GM18502 (cell line): ENCODE measurements around the gene UQCC5.

Source experiments
- ATAC-seq: cut with Tn5 transposase; IDR thresholded peaks from one replicate; pipeline ENCODE4 v1.9.1; 2021; ENCODE audit warnings: mild to moderate bottlenecking; ENCODE audit not compliant: unreplicated experiment, poor library complexity

UQCC5 gene

DNA sequence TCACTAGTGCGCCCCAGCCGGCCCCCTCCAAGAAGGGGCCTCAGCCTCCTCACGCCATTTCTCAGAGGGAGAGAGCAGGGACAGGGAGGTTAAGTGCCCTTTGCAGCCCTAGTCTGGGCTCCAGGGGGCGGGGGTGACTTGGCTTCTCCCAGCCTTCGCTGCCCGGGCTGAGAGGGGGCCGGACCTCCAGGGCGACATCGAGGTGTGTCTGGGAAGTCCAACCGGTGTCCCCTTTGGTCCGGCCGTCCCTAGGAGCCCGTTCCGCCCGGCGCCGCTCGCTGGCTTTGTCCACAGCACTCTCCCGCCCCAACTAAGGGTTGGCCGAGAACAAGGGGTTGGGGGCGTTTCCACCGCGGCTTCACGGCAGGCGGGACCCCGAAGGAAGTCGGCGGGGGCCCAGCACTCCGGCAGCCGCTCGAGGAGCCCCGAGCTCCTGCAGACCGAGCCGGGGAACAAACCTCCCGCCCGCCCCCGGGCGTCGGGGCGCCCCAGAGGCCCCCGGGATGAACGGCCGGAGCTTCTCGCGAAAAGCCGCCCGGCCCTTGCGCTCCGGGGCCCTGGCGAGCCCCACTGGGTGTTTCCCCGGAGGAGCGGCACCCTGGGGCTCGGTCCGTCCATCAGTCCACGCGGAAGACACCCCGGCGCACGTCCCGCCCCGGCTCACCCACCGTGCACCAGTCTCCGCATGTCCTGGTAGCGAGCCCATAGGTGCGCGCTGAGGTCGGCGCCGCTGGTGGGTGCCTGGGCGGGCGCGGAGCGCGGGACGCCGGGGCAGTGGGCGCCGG is 3.4 kb upstream of the UQCC5 start:
- peak; percentile 5 for ATAC-seq

- peak; percentile 47 for ATAC-seq
Measured at GRCh38 chr3:52533623-52534280, 2.7 kb upstream of the UQCC5 start, which contains the start of gene NT5DC2. Gene NT5DC2, minus strand, starts transcription at chr3:52533857. Its CDS starts 120 bp downstream, at chr3:52533737.

DNA sequence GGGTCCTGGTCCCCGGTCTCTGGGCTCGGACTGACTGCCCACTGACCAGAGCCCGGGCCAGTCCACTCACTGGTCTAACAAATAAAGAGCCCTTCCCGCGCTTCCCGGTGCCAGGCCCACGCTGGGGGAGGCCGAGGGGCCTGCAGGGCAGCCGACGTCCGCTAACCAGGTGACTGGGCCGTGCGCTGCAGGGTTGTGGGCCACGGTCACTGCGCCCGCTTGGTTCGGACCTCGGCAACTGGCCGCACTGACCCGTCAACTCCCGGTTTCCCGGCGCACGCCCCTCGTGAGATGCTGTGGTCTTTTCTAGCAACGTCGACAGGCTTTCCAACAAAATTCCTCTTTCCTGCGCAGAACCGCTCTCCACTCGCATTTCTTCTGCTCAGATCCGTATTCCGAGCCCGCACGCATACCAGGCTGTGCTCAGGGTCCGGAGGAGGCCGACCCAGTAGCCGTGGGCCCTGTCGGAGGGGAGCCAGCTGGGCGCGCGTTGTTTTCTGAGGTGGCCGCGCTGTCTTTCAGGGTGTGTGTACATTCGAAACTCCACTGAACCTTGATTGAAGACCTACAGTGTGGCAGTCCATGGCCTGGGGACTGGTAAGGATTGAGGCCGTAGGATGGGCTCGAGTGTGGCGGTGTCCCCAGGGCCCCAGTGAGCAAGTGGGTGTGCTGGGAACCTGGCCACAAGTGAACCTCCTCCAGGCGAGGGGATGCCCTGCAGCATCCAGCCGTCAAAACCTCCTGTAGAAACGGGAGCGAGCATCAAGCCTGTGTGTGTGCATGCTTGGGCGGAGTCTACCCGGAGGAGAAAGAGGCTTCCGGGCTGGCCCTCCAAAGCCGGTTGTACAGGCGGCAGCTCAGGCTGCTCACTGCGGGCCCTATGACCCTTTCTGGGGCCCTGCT is 1.9 kb upstream of the UQCC5 start:
- ATAC-seq, result no peak

GRCh38 chr3:52535411-52536111 is 844 bp upstream of the UQCC5 start:
- no peak for ATAC-seq

DNA sequence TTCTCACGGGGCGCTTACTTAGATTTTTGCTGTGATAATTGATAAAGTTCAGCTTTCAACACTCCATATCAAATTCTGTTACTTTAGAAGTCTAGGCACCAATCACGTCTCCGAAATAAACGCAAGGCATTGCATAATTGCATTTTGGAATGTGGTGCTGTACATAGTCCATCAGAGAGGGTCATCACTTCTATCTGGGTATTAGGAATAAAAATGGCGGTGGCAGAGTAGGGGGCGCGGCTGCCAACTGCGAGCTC is 365 bp upstream of the UQCC5 start:
- no peak for ATAC-seq

GRCh38 chr3:52537165-52537620 is 788 bp downstream of the UQCC5 start:
- ATAC-seq, result no peak

GRCh38 chr3:52537726-52538421 is 1.5 kb downstream of the UQCC5 start:
- no peak for ATAC-seq

DNA sequence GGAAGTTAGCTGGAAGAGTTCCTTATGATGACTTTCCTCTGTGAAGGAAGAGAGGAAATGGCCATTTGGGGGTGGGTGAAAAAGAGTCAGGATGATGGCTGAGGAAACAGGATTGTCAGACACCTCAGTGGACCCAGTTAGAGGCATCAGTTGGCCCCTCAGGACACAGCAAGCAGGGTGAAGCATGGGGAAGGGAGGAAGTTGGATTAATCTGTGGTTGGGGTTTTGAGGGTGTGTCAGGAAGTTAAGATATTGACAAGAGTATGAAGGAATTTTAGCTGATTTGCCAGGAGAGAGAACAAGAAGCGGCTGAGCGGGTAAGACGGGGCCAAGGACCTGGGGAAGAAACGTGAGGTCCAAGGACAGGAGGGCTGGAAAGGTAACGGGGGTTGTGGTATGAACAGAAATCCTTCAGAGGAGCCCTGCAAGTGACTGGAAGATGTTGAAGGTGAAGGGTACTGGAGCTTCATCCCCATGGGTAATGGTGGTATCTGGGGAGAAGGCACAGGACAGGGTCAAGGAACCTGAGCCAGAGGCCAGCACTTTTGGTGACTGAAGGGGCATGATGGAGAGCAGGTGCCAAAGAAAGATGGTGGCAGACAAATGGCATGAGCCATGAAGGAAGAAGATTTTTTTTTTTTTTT is 2.7 kb downstream of the UQCC5 start:
- ATAC-seq, result no peak

DNA sequence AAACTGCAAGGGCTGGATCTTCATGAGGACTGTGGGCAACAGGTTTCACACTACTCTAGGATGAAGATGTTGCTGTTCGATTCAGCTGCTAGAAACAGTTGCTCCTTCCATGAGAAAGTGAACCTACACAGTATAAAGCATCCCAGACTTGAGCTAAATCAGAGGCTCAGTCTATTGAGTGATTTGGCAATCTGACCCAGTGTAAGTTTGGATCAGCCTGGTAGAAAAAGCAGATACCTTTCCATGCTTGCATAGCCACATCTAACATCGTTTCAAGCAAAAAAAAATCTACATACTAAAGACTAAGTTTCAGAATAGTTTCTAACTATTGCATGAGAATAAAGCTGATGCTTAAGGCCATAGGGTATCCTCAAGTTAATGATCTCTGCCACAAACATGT is 4.6 kb downstream of the UQCC5 start:
- no peak for ATAC-seq

DNA sequence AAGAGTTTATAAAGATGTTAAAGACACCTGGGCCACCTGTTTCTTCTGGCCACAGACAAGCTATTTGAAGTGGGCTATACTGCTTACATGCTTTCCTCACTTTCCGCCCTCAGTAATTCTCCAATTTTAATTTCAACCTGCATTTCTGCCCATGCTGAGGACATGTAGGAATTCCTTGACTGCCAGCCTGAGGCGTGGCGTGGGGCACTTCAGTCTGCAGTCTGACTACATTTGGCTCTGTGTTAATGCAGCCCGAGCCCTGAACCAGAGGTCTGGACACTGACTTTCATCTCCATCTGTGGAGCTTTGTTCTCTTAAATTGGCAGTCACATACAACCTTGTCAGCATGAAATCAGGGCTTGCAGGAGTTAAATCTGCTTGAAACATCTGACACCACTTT is 8.5 kb downstream of the UQCC5 start:
- ATAC-seq, result no peak

- no peak for ATAC-seq
Measured at GRCh38 chr3:52546111-52546901, 9.9 kb downstream of the UQCC5 start.

DNA sequence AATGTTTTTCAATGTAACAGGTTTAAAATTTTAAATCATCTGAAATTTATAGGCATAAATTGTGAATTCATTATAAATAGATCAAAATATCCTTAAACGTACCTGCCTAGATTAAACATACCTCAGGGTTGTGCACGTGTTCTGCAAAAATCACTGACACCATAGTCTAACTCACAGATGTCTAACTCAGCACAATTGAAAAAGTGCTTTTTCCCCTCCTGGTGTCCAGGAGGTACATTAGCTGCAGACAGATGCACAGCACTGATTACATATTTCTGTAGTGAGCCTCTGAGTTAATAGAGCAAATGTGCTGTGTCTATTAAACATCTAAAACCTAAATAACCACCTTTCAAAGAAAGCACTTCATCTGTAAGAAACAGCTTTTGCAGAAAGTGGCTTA is 10.7 kb downstream of the UQCC5 start:
- ATAC-seq, result no peak

DNA sequence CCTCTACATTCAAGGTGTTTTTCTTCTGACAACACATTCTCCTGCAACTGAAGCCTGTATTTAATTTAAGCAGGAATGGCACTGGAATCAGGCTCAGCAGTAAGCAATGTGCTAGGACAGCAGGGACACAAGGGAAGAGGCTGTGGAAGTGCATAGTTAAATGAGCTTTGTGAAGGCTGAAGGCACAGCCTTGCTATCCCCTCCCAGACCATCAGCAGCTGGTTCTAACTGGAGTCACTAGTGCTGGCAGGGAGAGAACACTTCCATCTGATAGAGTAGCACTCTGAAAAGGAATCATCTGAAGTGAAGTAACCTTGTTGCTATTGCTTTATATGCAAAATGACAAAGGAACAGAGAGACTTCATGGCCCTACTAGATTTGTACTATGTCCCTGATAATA is 14.7 kb downstream of the UQCC5 start:
- ATAC-seq, result no peak

GRCh38 chr3:52552089-52552488 is 15.7 kb downstream of the UQCC5 start:
- ATAC-seq, result no peak

DNA sequence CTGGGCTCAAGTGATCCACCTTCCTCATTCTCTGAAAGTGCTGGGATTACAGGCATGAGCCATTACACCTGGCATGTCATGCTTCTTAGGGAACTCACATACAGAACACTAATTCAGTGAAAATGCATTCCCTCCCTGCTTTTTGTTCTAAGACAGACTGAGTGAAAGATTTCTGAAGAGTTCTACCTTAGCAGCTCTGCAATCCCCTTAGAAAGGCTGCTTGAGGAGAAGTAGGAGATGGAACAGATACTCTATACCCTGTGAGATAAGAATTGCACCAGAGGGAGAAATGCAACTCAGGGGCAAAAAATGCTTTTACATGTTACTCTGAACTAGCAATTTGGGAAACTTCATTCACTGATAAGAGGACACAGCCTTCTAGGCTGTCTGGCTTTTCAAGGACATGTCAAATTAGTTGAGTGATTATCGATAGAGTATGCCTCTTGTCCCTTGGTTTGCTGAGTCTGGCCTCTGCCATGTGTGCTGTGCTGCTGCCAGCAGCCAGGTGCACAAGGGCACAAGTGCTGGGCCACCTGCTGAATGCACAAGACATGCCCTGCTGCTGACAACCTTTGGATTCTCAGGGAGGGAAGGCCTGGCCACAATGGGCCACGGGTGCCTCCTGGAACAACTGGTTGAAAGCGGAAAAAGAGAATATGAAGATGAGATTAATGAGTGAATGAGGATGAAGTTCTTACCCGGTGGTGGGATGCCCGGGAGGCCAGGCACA is 17.8 kb downstream of the UQCC5 start:
- no peak for ATAC-seq

GRCh38 chr3:52555056-52555455 is 18.7 kb downstream of the UQCC5 start:
- ATAC-seq, result no peak

GRCh38 chr3:52557011-52557960 is 20.9 kb downstream of the UQCC5 start:
- no peak for ATAC-seq
